Left lung (tissue), 10 donors: ENCODE data around the gene PCDHGA1. TPM values are rescaled to one million over a fixed set of nuclear protein-coding genes. Genes with fewer than 3 reads are reported as not detected.
"Not testable (repeated sequence)": the region's sequence is repeated elsewhere in the genome, so short reads cannot be mapped to it uniquely, and the experiment has no call there.

ENCODE experiments used
- ATAC-seq: fragments of 200-7000 bp; cut with Tn5 transposase; one replicate; pipeline ENCODE4 v1.9.1; 2020; ENCODE audit warnings: moderate library complexity
- DNase-seq, 4 donors: peaks; one replicate each; pipeline ENCODE4 v3.0.0-alpha.2; 2013 to 2020
- H3K27ac ChIP-seq, 2 donors: fragments of 200-600 bp; sonication (generic) in 1 of 2; one replicate each; pipeline versions ENCODE4 v1.5.0 to v1.8.0; 2020 to 2021
- H3K27me3 ChIP-seq, 2 donors: fragments of 200-600 bp; sonication (generic) in 1 of 2; one replicate each; pipeline versions ENCODE4 v1.5.0 to v1.8.0; 2020 to 2021
- H3K36me3 ChIP-seq, 2 donors: fragments of 200-600 bp; sonication (generic) in 1 of 2; one replicate each; pipeline versions ENCODE4 v1.5.0 to v1.8.0; 2020 to 2021
- H3K4me1 ChIP-seq, 2 donors: fragments of 200-600 bp; one replicate each; pipeline ENCODE4 v1.8.0; 2021
- H3K4me3 ChIP-seq, 2 donors: fragments of 200-600 bp; sonication (generic) in 1 of 2; one replicate each; pipeline versions ENCODE4 v1.5.0 to v1.8.0; 2020 to 2021; ENCODE audit warnings: mild to moderate bottlenecking in 1 of 2
- H3K9me3 ChIP-seq, 2 donors: fragments of 200-600 bp; sonication (generic) in 1 of 2; one replicate each; pipeline versions ENCODE4 v1.5.0 to v1.8.0; 2020 to 2021
- CTCF ChIP-seq, 2 donors: fragments of 200-600 bp; sonication (generic) in 1 of 2; IDR thresholded peaks; one replicate each; pipeline versions ENCODE4 v1.5.0 to v1.8.0; 2021; ENCODE audit warnings: antibody characterized with exemption in 2 of 2
- intact Hi-C, 2 donors: fragments of 100-400 bp; cut with DNase I; formaldehyde crosslinking; loops; one replicate each; pipeline versions ENCODE4 v1.11.2 to v1.14.2; 2022
- polyA plus RNA-seq, 6 donors: library from polyadenylated mRNA; unstranded; fragments of 120-200 nt; gene quantifications; one replicate each; pipeline ENCODE4 v1.2.1, GENCODE V29; 2013; ENCODE audit not compliant: insufficient read length in 6 of 6
- total RNA-seq, 2 donors: library from RNA; stranded (reverse); fragmentation: NEBNext Ultra II Directional; extraction: Animal tissue kit (Norgen Biotek cat#: 25700); gene quantifications; one replicate each; pipeline ENCODE4 v1.2.1, GENCODE V29; 2021
- donor health status: DM: no; HTN: yes; CAD: no.
- donor health status: DM: no; HTN: no; CAD: no.

Gene PCDHGA1
- total and polyA plus RNA-seq, 8 donors, result 0.38 to 1.1 (median 0.75) TPM

- TF ChIP-seq CTCF (IDR thresholded peaks at IDR 0.05), result no peak
- Histone ChIP-seq H3K4me3 (no peak overlapping the region), H3K9me3 (peaks cover 7 to 99% of the 10 kb centered on the region in 2 donors), H3K27me3 (peaks cover 50 to 97% of the 10 kb centered on the region in 2 donors), H3K4me1 (peaks cover 3 to 5% of the 10 kb centered on the region in 2 donors), H3K27ac (no peak overlapping the region), H3K36me3 (no peaks in the 10 kb centered on the region)
- intact Hi-C loops, result no loop called here
- ATAC-seq (no peak), DNase-seq (peak in 1 of 4 donors; percentile 59)
These were observed 92.5 kb downstream of the PCDHGA1 start for GRCh38 chr5:141422742-141423291.

- peaks cover 35 to 97% of the 10 kb centered on the region in 2 donors for H3K27me3 ChIP-seq
- ATAC-seq, result no peak
- H3K36me3 ChIP-seq, result no peaks in the 10 kb centered on the region
- H3K4me3 ChIP-seq, result no peak overlapping the region
- H3K9me3 ChIP-seq, result peaks cover 0 to 90% of the 10 kb centered on the region in 2 donors
- peaks cover 0 to 4% of the 10 kb centered on the region in 2 donors for H3K4me1 ChIP-seq
- intact Hi-C loops, result no loop called here
- no peak for TF ChIP-seq CTCF (IDR thresholded peaks at IDR 0.05)
- H3K27ac ChIP-seq, result no peak overlapping the region
- peak in 1 of 4 donors; percentile 70 for DNase-seq
These were observed 97.6 kb downstream of the PCDHGA1 start for GRCh38 chr5:141427783-141428426.

- Histone ChIP-seq H3K4me3 (peak within 1 kb of the TSS in 1 of 2 donors; percentile 14), H3K4me1 (peaks cover 0 to 4% of the 10 kb centered on the region in 2 donors), H3K9me3 (peaks cover 0 to 89% of the 10 kb centered on the region in 2 donors), H3K36me3 (no peaks in the 10 kb centered on the region), H3K27me3 (peaks cover 31 to 86% of the 10 kb centered on the region in 2 donors), H3K27ac (no peak within 1 kb of the TSS)
- intact Hi-C loops, result loop anchor here in 1 of 2 donors (5.0 kb wide), 1 partner anchor 38 kb away; the partner anchor contains the start of gene PCDHGA8
- DNase-seq (peak in 1 of 4 donors; percentile 25), ATAC-seq (peak; percentile 75)
- TF ChIP-seq CTCF (IDR thresholded peaks at IDR 0.05), result peak in 1 of 2 donors; percentile 21
These were observed 100.2 kb downstream of the PCDHGA1 start, which contains the start of gene PCDHGA12 for GRCh38 chr5:141430332-141431113. Gene PCDHGA12 (plus strand): TSS chr5:141430507. CDS start chr5:141430760, 253 bp downstream.

- Histone ChIP-seq H3K27me3 (peaks cover 26 to 78% of the 10 kb centered on the region in 2 donors), H3K4me1 (peaks cover 0 to 4% of the 10 kb centered on the region in 2 donors), H3K4me3 (peak overlapping the region in 1 of 2 donors; percentile 14), H3K27ac (no peak overlapping the region), H3K36me3 (no peaks in the 10 kb centered on the region), H3K9me3 (peaks cover 0 to 88% of the 10 kb centered on the region in 2 donors)
- DNase-seq (no peak), ATAC-seq (no peak)
- intact Hi-C loops, result loop anchor here in 1 of 2 donors (5.0 kb wide), 1 partner anchor 39 kb away; the partner anchor contains the start of gene PCDHGA8
- TF ChIP-seq CTCF (IDR thresholded peaks at IDR 0.05), result no peak
These were observed 101.0 kb downstream of the PCDHGA1 start for GRCh38 chr5:141431286-141431685.

- peaks cover 21 to 68% of the 10 kb centered on the region in 2 donors for H3K27me3 ChIP-seq
- not testable (repeated sequence) for H3K4me1 ChIP-seq, H3K36me3 ChIP-seq, H3K4me3 ChIP-seq, DNase-seq, H3K27ac ChIP-seq, ATAC-seq
- peaks cover 0 to 84% of the 10 kb centered on the region in 2 donors for H3K9me3 ChIP-seq
- intact Hi-C loops, result loop anchor here in 1 of 2 donors (5.0 kb wide), 1 partner anchor 40 kb away; the partner anchor contains the start of gene PCDHGA8
These were observed 102.0 kb downstream of the PCDHGA1 start for GRCh38 chr5:141432308-141432707.

- H3K4me3 ChIP-seq, H3K4me1 ChIP-seq, ATAC-seq, H3K36me3 ChIP-seq, H3K27ac ChIP-seq, DNase-seq: not testable (repeated sequence)
- H3K27me3 ChIP-seq, result peaks cover 19 to 64% of the 10 kb centered on the region in 2 donors
- intact Hi-C loops, result loop anchor here in 1 of 2 donors (5.0 kb wide), 1 partner anchor 40 kb away; the partner anchor contains the start of gene PCDHGA8
- peaks cover 0 to 83% of the 10 kb centered on the region in 2 donors for H3K9me3 ChIP-seq
These were observed 102.4 kb downstream of the PCDHGA1 start for GRCh38 chr5:141432726-141433125.
